DND-41 (cell line): ENCODE measurements around the gene PXMP4.
A peak's percentile ranks its signal among the peaks of the same experiment; 100 is the strongest.

ENCODE experiments used
- ATAC-seq: fragments of 200-7000 bp; cut with Tn5 transposase; 3 replicates; pipeline ENCODE4 v1.9.1; 2021; ENCODE audit warnings: low read depth; ENCODE audit not compliant: insufficient read depth
- DNase-seq: peaks from one replicate; pipeline ENCODE4 v3.0.0-alpha.2; 2020
- H2AFZ ChIP-seq: 2 replicates; pipeline ENCODE4 v1.6.0; 2012; ENCODE audit warnings: low read depth, low read length
- H3K27ac ChIP-seq: 2 replicates; pipeline ENCODE4 v1.5.1; 2012; ENCODE audit warnings: low read length, inconsistent platforms
- H3K27me3 ChIP-seq: fragments of 200-600 bp; sonication (generic); 2 replicates; pipeline ENCODE4 v1.6.0; 2012; ENCODE audit warnings: low read length, mild to moderate bottlenecking, inconsistent platforms; ENCODE audit not compliant: insufficient read depth, poor library complexity
- H3K36me3 ChIP-seq: 2 replicates; pipeline ENCODE4 v1.5.1; 2012; ENCODE audit warnings: low read length, inconsistent platforms; ENCODE audit not compliant: insufficient read depth
- H3K4me1 ChIP-seq: 2 replicates; pipeline ENCODE4 v1.5.1; 2012; ENCODE audit warnings: mild to moderate bottlenecking, low read length; ENCODE audit not compliant: insufficient read depth
- H3K4me2 ChIP-seq: 2 replicates; pipeline ENCODE4 v1.6.0; 2012; ENCODE audit warnings: mild to moderate bottlenecking, moderate library complexity, low read length, inconsistent platforms; ENCODE audit not compliant: insufficient read depth
- H3K4me3 ChIP-seq, 2 experiments: fragments of 200-600 bp in 1 of 2; shearing (Covaris generic) in 1 of 2; 2 replicates each; pipeline ENCODE4 v1.5.1; 2012 to 2016; ENCODE audit warnings: inconsistent platforms in 2 of 2, low read length in 2 of 2, mild to moderate bottlenecking in 2 of 2, low read depth in 1 of 2, moderate library complexity in 1 of 2
- H3K79me2 ChIP-seq: 2 replicates; pipeline ENCODE4 v1.6.0; 2012; ENCODE audit warnings: low read length, inconsistent platforms; ENCODE audit not compliant: insufficient read depth
- H3K9ac ChIP-seq: 2 replicates; pipeline ENCODE4 v1.6.0; 2012; ENCODE audit warnings: low read depth, mild to moderate bottlenecking, inconsistent platforms, low read length, moderate library complexity
- H3K9me3 ChIP-seq: 2 replicates; pipeline ENCODE4 v1.5.1; 2012; ENCODE audit warnings: low read length, moderate library complexity, mild to moderate bottlenecking, inconsistent platforms; ENCODE audit not compliant: insufficient read depth, severe bottlenecking
- H4K20me1 ChIP-seq: 2 replicates; pipeline ENCODE4 v1.6.0; 2012; ENCODE audit warnings: low read length; ENCODE audit not compliant: insufficient read depth
- CTCF ChIP-seq: IDR thresholded peaks from 2 replicates; pipeline ENCODE4 v1.5.1; 2012; ENCODE audit warnings: borderline replicate concordance, low read length, moderate library complexity, mild to moderate bottlenecking; ENCODE audit not compliant: poor library complexity, severe bottlenecking; ENCODE audit errors: extremely low read depth
- EZH2 ChIP-seq: IDR thresholded peaks from 3 replicates; pipeline ENCODE4 v1.6.1; 2012; ENCODE audit warnings: borderline replicate concordance, low read depth, mild to moderate bottlenecking, moderate library complexity, low read length, inconsistent platforms; ENCODE audit not compliant: severe bottlenecking

PXMP4 gene

GRCh38 chr20:33689493-33689892 is 30.6 kb downstream of the PXMP4 start:
- Histone ChIP-seq H3K9ac (peak overlapping the region; percentile 28), H3K4me2 (peak overlapping the region; percentile 48)

GRCh38 chr20:33688938-33689424 is 31.1 kb downstream of the PXMP4 start:
- Histone ChIP-seq H2AFZ (no peak overlapping the region), H3K79me2 (peaks cover 21% of the 10 kb centered on the region), H3K27ac (peak overlapping the region; percentile 66; the same call in 1 of the 2 replicates), H3K36me3 (peaks cover 17% of the 10 kb centered on the region), H3K4me1 (peaks cover 48% of the 10 kb centered on the region), H3K27me3 (no peaks in the 10 kb centered on the region), H3K9me3 (no peaks in the 10 kb centered on the region), H3K9ac (no peak overlapping the region), H3K4me3 (no peak overlapping the region), H4K20me1 (peaks cover 17% of the 10 kb centered on the region), H3K4me2 (no peak overlapping the region)
- TF ChIP-seq EZH2 (no peak), CTCF (no peak)
- no peak for ATAC-seq
- no peak for DNase-seq

More at GRCh38 chr20:33689493-33689892, 30.6 kb downstream of the PXMP4 start:
- Histone ChIP-seq H3K27ac (peak overlapping the region; percentile 66), H3K79me2 (peaks cover 16% of the 10 kb centered on the region), H3K27me3 (no peaks in the 10 kb centered on the region), H3K9me3 (no peaks in the 10 kb centered on the region), H4K20me1 (peaks cover 12% of the 10 kb centered on the region), H3K4me1 (peaks cover 43% of the 10 kb centered on the region), H3K36me3 (peaks cover 11% of the 10 kb centered on the region; the same call in 1 of the 2 replicates), H3K4me3 (no peak overlapping the region; a peak in 1 of 4 replicates), H2AFZ (no peak overlapping the region)
- DNase-seq (no peak), ATAC-seq (no peak)
- TF ChIP-seq CTCF = no peak
- no peak for TF ChIP-seq EZH2

GRCh38 chr20:33687993-33688937 is 31.8 kb downstream of the PXMP4 start:
- H3K27ac ChIP-seq = no peak overlapping the region
- peaks cover 54% of the 10 kb centered on the region for H3K4me1 ChIP-seq
- H4K20me1 ChIP-seq = peaks cover 23% of the 10 kb centered on the region
- H3K9ac ChIP-seq = no peak overlapping the region
- H3K79me2 ChIP-seq = peaks cover 28% of the 10 kb centered on the region
- H3K4me2 ChIP-seq = no peak overlapping the region
- no peak for TF ChIP-seq CTCF
- DNase-seq (no peak), ATAC-seq (no peak)
- no peak overlapping the region for H3K4me3 ChIP-seq
- H3K36me3 ChIP-seq = peaks cover 22% of the 10 kb centered on the region
- H3K27me3 ChIP-seq = no peaks in the 10 kb centered on the region
- no peaks in the 10 kb centered on the region for H3K9me3 ChIP-seq
- H2AFZ ChIP-seq = no peak overlapping the region
